Measurements from ENCODE around the gene ERBB2. TPM values are rescaled to one million over a fixed set of nuclear protein-coding genes. Genes with fewer than 3 reads are reported as not detected.

Gene ERBB2
- total RNA-seq, 1 donor from 2014 or later, result 32.1 TPM

DNA sequence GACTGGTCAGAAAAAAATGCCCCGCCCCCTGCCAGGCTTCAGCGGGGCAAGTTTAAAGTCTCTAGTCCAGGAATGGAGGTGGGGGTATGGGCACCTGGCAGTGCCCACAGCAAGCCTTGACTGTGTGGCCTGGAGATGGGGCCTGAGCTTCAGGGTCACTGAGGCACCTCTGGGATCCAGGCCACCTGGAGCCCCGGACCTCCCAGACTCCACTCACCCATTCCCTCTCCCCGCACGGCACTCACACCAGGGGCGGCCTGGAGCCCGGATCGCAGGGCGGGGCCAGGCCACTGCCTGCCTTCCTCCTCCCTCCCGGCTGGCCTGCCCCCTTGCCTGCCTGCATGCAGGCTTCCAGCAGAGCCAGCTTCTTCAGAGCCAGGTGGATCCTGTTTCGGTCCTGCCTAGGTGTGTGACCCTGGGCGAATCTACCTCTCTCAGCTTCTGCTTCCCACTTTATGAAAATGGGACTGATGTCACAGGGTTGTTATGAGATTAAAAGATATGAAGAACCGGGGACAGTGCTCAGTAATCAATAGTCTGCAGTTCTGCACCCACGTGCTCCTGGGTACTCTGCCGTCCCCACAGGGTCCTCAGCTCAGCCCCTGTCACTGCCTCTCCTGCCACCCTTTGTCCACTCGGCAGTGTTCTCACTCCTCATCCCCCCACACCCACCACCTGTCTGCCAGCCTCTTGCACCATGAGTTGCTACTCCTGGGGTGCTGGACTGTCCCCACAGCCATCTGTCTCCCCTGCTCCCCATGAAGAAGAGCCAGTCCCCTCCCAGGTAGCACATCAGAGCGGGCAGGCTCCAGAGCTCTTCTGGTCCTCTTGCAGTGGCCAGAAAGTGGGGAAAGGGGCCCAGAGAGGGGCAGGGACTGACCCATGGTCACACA is 35.9 kb upstream of the ERBB2 start:
- no peak for FAIRE-seq
- Histone ChIP-seq H3K27me3 (ENCODE audit: control insufficient read depth, insufficient read depth, low read length) (peaks cover 15% of the 10 kb centered on the region), H3K4me3 (ENCODE audit: low read depth, low read length) (no peak overlapping the region), H3K36me3 (ENCODE audit: control insufficient read depth, insufficient read depth, low read length) (peaks cover 7% of the 10 kb centered on the region)
- TF ChIP-seq, protein P1, sequence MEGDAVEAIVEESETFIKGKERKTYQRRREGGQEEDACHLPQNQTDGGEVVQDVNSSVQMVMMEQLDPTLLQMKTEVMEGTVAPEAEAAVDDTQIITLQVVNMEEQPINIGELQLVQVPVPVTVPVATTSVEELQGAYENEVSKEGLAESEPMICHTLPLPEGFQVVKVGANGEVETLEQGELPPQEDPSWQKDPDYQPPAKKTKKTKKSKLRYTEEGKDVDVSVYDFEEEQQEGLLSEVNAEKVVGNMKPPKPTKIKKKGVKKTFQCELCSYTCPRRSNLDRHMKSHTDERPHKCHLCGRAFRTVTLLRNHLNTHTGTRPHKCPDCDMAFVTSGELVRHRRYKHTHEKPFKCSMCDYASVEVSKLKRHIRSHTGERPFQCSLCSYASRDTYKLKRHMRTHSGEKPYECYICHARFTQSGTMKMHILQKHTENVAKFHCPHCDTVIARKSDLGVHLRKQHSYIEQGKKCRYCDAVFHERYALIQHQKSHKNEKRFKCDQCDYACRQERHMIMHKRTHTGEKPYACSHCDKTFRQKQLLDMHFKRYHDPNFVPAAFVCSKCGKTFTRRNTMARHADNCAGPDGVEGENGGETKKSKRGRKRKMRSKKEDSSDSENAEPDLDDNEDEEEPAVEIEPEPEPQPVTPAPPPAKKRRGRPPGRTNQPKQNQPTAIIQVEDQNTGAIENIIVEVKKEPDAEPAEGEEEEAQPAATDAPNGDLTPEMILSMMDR (IDR thresholded peaks at IDR 0.05; ENCODE audit: insufficient read depth, low read length, severe bottlenecking), result no peak
- DNase-seq (ENCODE audit: low read depth), result no peak

GRCh38 chr17:39664581-39665561 is 35.0 kb upstream of the ERBB2 start, which contains the start of gene TCAP:
TSS of gene TCAP (plus strand) at chr17:39665349. CDS start at chr17:39665360, 11 bp downstream.
- H3K27me3 ChIP-seq (ENCODE audit: control insufficient read depth, insufficient read depth, low read length), result peaks cover 20% of the 10 kb centered on the region
- H3K36me3 ChIP-seq (ENCODE audit: control insufficient read depth, insufficient read depth, low read length), result peaks cover 7% of the 10 kb centered on the region
- TF ChIP-seq, protein P1 (IDR thresholded peaks at IDR 0.05; ENCODE audit: insufficient read depth, low read length, severe bottlenecking), result no peak
- H3K4me3 ChIP-seq (ENCODE audit: low read depth, low read length), result no peak within 1 kb of the TSS
- FAIRE-seq, result no peak
- no peak for DNase-seq (ENCODE audit: low read depth)

DNA sequence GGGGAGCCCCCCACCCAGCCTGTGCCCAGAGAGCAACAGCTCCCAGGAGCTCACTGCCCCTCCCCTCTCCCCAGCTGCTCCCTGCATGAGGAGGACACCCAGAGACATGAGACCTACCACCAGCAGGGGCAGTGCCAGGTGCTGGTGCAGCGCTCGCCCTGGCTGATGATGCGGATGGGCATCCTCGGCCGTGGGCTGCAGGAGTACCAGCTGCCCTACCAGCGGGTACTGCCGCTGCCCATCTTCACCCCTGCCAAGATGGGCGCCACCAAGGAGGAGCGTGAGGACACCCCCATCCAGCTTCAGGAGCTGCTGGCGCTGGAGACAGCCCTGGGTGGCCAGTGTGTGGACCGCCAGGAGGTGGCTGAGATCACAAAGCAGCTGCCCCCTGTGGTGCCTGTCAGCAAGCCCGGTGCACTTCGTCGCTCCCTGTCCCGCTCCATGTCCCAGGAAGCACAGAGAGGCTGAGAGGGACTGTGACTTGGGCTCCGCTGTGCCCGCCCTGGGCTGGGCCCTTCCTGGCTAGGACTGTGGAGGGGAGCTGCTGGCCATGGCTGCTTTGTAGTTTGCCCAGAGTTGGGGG is 34.1 kb upstream of the ERBB2 start:
- FAIRE-seq (no peak), DNase-seq (ENCODE audit: low read depth) (no peak)
- TF ChIP-seq, protein P1 (IDR thresholded peaks at IDR 0.05; ENCODE audit: insufficient read depth, low read length, severe bottlenecking), result peak; percentile 35
- H3K27me3 ChIP-seq (ENCODE audit: control insufficient read depth, insufficient read depth, low read length), result peaks cover 20% of the 10 kb centered on the region
- H3K4me3 ChIP-seq (ENCODE audit: low read depth, low read length), result no peak overlapping the region
- peaks cover 4% of the 10 kb centered on the region for H3K36me3 ChIP-seq (ENCODE audit: control insufficient read depth, insufficient read depth, low read length)

DNA sequence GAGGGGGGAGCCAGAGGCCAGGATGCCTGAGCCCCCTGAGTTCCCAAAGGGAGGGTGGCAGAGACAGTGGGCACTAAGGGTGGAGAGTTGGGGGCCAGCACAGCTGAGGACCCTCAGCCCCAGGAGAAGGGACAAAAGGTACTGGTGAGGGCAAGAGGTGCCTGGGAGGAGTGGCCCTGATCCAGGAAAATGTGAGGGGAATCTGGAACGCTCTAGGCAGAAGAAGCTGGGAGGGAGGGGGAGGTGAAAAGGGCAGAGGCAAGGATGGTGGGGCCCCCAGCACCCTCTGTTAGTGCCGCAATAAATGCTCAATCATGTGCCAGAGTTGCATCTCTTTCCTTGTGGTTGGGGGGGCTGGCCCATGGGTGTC is 33.6 kb upstream of the ERBB2 start:
- no peak for FAIRE-seq
- no peak for DNase-seq (ENCODE audit: low read depth)
- Histone ChIP-seq H3K36me3 (ENCODE audit: control insufficient read depth, insufficient read depth, low read length) (peaks cover 4% of the 10 kb centered on the region), H3K4me3 (ENCODE audit: low read depth, low read length) (no peak overlapping the region), H3K27me3 (ENCODE audit: control insufficient read depth, insufficient read depth, low read length) (peaks cover 21% of the 10 kb centered on the region)
- TF ChIP-seq, protein P1 (IDR thresholded peaks at IDR 0.05; ENCODE audit: insufficient read depth, low read length, severe bottlenecking), result no peak

DNA sequence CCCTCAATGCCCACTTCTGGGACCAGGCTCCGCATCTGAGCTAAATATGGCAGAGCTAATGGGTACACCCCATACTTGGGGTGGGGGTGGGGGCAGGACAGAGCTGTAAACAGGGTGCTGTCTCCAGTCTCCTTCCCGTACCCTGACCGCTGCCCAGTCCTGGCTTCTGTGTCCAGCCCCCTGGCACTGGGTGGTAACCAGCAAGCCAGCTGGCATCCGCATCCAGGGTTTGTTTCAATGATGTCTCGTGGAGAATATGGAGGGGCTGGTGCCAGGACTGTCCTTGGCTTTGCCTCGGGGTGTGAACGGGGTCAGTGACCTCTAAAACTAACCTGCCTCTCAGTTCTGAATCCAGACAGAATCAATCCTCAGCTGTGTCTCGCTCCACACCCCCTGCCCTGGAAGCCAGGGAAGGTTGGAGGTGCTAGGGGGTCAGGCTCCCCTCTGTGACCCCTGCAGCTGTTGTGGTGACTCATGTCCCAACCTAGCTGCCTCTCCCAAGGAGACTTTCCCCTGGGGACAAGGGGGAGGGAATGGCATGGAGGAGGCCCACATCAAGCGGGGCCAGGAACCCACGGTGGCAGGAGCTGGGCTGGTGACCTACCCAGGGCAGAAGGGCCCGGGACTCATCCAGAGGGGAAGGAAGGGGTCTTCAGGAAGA is 33.1 kb upstream of the ERBB2 start:
- H3K4me3 ChIP-seq (ENCODE audit: low read depth, low read length), result no peak overlapping the region
- peaks cover 4% of the 10 kb centered on the region for H3K36me3 ChIP-seq (ENCODE audit: control insufficient read depth, insufficient read depth, low read length)
- FAIRE-seq, result no peak
- TF ChIP-seq, protein P1 (IDR thresholded peaks at IDR 0.05; ENCODE audit: insufficient read depth, low read length, severe bottlenecking), result no peak
- no peak for DNase-seq (ENCODE audit: low read depth)
- peaks cover 23% of the 10 kb centered on the region for H3K27me3 ChIP-seq (ENCODE audit: control insufficient read depth, insufficient read depth, low read length)

Measured in bronchial epithelial cell (primary cell).